ENCODE results near the gene DNMT3B. TPM values are rescaled to one million over a fixed set of nuclear protein-coding genes. Genes with fewer than 3 reads are reported as not detected.

Gene DNMT3B
- total RNA-seq, 4 donors from 2014 or later, result 2.7 to 5.0 (median 2.9) TPM

DNA sequence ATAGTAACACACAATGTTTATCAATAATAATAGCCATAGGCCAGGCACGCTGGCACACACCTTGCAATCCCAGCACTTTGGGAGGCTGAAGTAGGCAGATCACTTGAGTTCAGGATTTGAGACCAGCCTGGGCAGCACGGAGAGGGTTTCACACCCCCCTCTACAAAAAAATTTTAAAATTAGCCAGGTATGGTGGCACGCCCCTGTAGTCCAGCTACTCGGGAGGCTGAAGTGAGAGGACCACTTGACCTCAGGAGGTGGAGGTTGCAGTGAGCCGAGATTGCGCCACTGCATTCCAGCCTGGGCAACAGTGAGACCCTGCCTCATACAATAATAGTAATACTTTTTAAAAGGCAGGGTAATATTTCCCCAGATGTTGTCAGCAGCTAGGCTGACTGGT lies 49.7 kb downstream of the DNMT3B start:
- Histone ChIP-seq H3K4me3 (no peak overlapping the region), H3K27ac (no peak overlapping the region), H3K27me3 (no peaks in the 10 kb centered on the region), H3K9me3 (no peaks in the 10 kb centered on the region), H3K36me3 (peaks cover 4% of the 10 kb centered on the region), H3K4me1 (peaks cover 5% of the 10 kb centered on the region)
- WGBS, result 87% methylated on average over 6 of the region's 6 CpGs
- TF ChIP-seq POLR2A (IDR thresholded peaks at IDR 0.05) (no peak), CTCF (IDR thresholded peaks at IDR 0.05) (no peak), EP300 (IDR thresholded peaks at IDR 0.05) (no peak), POLR2AphosphoS5 (IDR thresholded peaks at IDR 0.05) (no peak)
- DNase-seq (ENCODE audit: low spot score in 2 of 2), result no peak

DNA sequence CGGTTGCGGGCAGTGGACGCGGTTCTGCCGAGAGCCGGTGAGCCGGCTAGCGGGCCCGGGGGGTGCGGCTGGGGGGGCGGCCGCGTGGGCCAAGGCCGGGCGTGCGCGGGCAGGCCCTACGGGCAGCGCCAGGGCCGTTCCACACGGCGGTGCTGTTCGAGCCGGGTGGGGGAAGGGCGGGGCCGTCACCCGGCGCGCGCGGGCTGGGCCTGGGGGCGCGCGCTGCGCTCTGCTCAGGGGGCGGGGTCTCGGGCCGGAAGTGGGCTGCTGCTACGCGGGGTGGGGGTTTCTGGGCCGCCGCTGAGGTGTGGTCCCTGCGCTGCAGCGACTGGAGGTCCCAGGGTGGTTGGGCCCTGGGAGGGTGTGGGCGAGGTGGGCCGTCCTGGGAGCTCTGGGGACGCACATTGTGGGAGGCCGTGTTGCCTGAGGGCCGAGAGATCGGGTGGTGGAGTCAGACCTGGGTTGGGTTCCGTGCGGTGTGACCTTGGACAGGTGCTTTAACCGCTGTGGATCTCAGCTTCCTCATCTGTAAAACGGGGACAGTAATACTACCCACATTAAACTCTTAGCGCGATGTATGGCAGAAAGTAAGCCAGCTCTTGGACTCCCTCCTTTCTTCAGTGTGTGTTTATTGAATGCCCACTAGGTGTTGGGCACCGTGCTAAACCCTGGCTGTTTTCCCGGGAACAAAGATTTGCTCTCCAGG lies 58.0 kb downstream of the DNMT3B start:
- no peak for TF ChIP-seq CTCF (IDR thresholded peaks at IDR 0.05)
- no peak for TF ChIP-seq POLR2AphosphoS5 (IDR thresholded peaks at IDR 0.05)
- TF ChIP-seq POLR2A (IDR thresholded peaks at IDR 0.05), result no peak
- no peak for TF ChIP-seq EP300 (IDR thresholded peaks at IDR 0.05)
- peak; percentile 80 to 82 for DNase-seq (ENCODE audit: low spot score in 2 of 2)
- H3K36me3 ChIP-seq, result no peaks in the 10 kb centered on the region
- H3K27ac ChIP-seq, result peak overlapping the region; percentile 95
- no peaks in the 10 kb centered on the region for H3K27me3 ChIP-seq
- no peaks in the 10 kb centered on the region for H3K9me3 ChIP-seq
- 0% methylated on average over 18 of the region's 58 CpGs for WGBS
- peaks cover 41% of the 10 kb centered on the region for H3K4me1 ChIP-seq
- peak overlapping the region; percentile 64 for H3K4me3 ChIP-seq

DNA sequence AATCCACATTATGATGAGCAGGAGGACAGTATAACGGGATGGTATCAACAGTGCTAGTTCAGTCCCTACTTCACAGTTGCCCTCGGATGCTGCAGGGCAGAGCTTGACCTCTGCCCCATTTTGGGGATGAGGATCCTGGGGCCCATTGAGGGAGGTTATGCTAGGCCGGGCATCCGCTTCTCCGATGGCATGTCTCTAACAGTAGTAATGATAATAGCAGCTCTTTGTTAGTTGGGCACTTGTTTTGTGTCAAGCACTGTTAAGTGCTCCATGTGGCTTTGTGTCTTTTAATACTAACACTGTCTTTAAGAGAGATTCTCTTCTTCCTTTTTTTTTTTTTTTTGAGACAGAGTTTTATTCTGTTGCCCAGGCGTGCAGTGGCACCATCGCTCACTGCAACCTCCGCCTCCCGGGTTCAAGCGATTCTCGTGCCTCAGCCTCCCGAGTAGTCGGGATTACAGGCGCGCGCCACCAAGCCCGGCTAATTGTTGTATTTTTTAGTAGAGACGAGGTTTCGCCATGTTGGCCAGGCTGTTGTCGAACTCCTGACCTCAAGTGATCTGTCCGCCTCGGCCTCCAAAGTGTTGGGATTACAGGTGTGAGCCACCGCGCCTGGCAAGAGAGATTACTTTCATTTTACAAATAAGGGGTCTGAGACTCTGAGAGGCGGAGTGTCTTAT lies 58.7 kb downstream of the DNMT3B start:
- H3K36me3 ChIP-seq, result no peaks in the 10 kb centered on the region
- WGBS, result 69% methylated on average over 25 of the region's 25 CpGs
- peak overlapping the region; percentile 95 for H3K27ac ChIP-seq
- DNase-seq (ENCODE audit: low spot score in 2 of 2), result no peak
- peak overlapping the region; percentile 64 for H3K4me3 ChIP-seq
- TF ChIP-seq POLR2AphosphoS5 (IDR thresholded peaks at IDR 0.05), result no peak
- TF ChIP-seq EP300 (IDR thresholded peaks at IDR 0.05), result no peak
- no peak for TF ChIP-seq POLR2A (IDR thresholded peaks at IDR 0.05)
- no peak for TF ChIP-seq CTCF (IDR thresholded peaks at IDR 0.05)
- H3K9me3 ChIP-seq, result no peaks in the 10 kb centered on the region
- peaks cover 41% of the 10 kb centered on the region for H3K4me1 ChIP-seq
- no peaks in the 10 kb centered on the region for H3K27me3 ChIP-seq

GRCh38 chr20:32822225-32822624 lies 60.0 kb downstream of the DNMT3B start:
- H3K9me3 ChIP-seq, result no peaks in the 10 kb centered on the region
- no peak overlapping the region for H3K4me3 ChIP-seq
- no peaks in the 10 kb centered on the region for H3K27me3 ChIP-seq
- no peak for DNase-seq (ENCODE audit: low spot score in 2 of 2)
- H3K36me3 ChIP-seq, result peaks cover 7% of the 10 kb centered on the region
- H3K4me1 ChIP-seq, result peaks cover 41% of the 10 kb centered on the region
- TF ChIP-seq EP300 (IDR thresholded peaks at IDR 0.05) (no peak), POLR2AphosphoS5 (IDR thresholded peaks at IDR 0.05) (no peak), CTCF (IDR thresholded peaks at IDR 0.05) (no peak), POLR2A (IDR thresholded peaks at IDR 0.05) (no peak)
- peak overlapping the region; percentile 10 for H3K27ac ChIP-seq
- whole genome bisulfite sequencing, result 62% methylated on average over 5 of the region's 5 CpGs

DNA sequence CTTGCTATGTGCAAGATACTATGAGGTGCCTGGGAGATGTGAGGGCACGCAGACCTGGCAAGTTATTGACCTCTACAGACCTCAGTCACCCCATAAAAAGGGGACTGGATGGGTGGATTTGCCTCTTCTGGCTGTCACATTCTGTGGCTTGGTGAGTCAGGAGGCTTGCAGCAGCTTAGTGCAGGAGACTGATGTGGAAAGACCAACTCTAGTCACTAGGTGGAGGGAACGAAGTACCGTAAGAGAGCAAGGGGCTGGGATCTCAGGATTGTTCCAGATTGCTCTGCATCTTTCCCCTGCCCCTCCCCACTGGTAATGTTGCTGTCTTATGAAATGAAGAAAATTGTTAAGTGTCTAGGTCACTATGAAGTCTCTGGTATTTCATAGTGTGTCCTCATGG lies 60.9 kb downstream of the DNMT3B start:
- Histone ChIP-seq H3K27me3 (no peaks in the 10 kb centered on the region), H3K4me1 (peaks cover 41% of the 10 kb centered on the region), H3K4me3 (no peak overlapping the region), H3K9me3 (no peaks in the 10 kb centered on the region), H3K36me3 (peaks cover 11% of the 10 kb centered on the region), H3K27ac (peak overlapping the region; percentile 10)
- DNase-seq (ENCODE audit: low spot score in 2 of 2), result no peak
- TF ChIP-seq POLR2A (IDR thresholded peaks at IDR 0.05) (no peak), EP300 (IDR thresholded peaks at IDR 0.05) (no peak), POLR2AphosphoS5 (IDR thresholded peaks at IDR 0.05) (no peak), CTCF (IDR thresholded peaks at IDR 0.05) (no peak)
- WGBS, result 53% methylated on average over 3 of the region's 3 CpGs
